ENCODE results near the gene TNIK. TPM values are rescaled to one million over a fixed set of nuclear protein-coding genes. Genes with fewer than 3 reads are reported as not detected.

TNIK gene
- polyA plus RNA-seq, 1 donor = 32.3 TPM

GRCh38 chr3:171145798-171146197 lies 314.4 kb downstream of the TNIK start:
- no peaks in the 10 kb centered on the region for H3K4me1 ChIP-seq (ENCODE audit: control insufficient read depth, insufficient read depth, low read length)
- no peak for DNase-seq
- H3K27ac ChIP-seq (ENCODE audit: low read length) = no peak overlapping the region
- H3K4me3 ChIP-seq (ENCODE audit: low read length) = no peak overlapping the region
- no peaks in the 10 kb centered on the region for H3K27me3 ChIP-seq (ENCODE audit: control insufficient read depth, insufficient read depth, low read length)
- no CpG with 5 or more reads among the region's 3 CpGs for WGBS (ENCODE audit: insufficient coverage, low lambda C conversion rate)
- no peaks in the 10 kb centered on the region for H3K9me3 ChIP-seq (ENCODE audit: control insufficient read depth, low read depth, low read length)
- peaks cover 11% of the 10 kb centered on the region for H3K36me3 ChIP-seq (ENCODE audit: control insufficient read depth, insufficient read depth, low read length)

GRCh38 chr3:171142985-171143384 lies 317.2 kb downstream of the TNIK start:
- no CpG with 5 or more reads among the region's 5 CpGs for WGBS (ENCODE audit: insufficient coverage, low lambda C conversion rate)

GRCh38 chr3:171140246-171140645 lies 320.0 kb downstream of the TNIK start:
- peaks cover 34% of the 10 kb centered on the region for H3K36me3 ChIP-seq (ENCODE audit: control insufficient read depth, insufficient read depth, low read length)
- no CpG with 5 or more reads among the region's 10 CpGs for WGBS (ENCODE audit: insufficient coverage, low lambda C conversion rate)

More at GRCh38 chr3:171142985-171143384, 317.2 kb downstream of the TNIK start:
- Histone ChIP-seq H3K4me1 (ENCODE audit: control insufficient read depth, insufficient read depth, low read length) (no peaks in the 10 kb centered on the region), H3K27ac (ENCODE audit: low read length) (no peak overlapping the region), H3K27me3 (ENCODE audit: control insufficient read depth, insufficient read depth, low read length) (no peaks in the 10 kb centered on the region), H3K36me3 (ENCODE audit: control insufficient read depth, insufficient read depth, low read length) (peaks cover 20% of the 10 kb centered on the region), H3K9me3 (ENCODE audit: control insufficient read depth, low read depth, low read length) (no peaks in the 10 kb centered on the region), H3K4me3 (ENCODE audit: low read length) (no peak overlapping the region)
- no peak for DNase-seq

GRCh38 chr3:171138027-171138426 lies 322.2 kb downstream of the TNIK start:
- Histone ChIP-seq H3K4me3 (ENCODE audit: low read length) (no peak overlapping the region), H3K9me3 (ENCODE audit: control insufficient read depth, low read depth, low read length) (no peaks in the 10 kb centered on the region), H3K36me3 (ENCODE audit: control insufficient read depth, insufficient read depth, low read length) (peaks cover 31% of the 10 kb centered on the region), H3K27ac (ENCODE audit: low read length) (no peak overlapping the region), H3K27me3 (ENCODE audit: control insufficient read depth, insufficient read depth, low read length) (no peaks in the 10 kb centered on the region), H3K4me1 (ENCODE audit: control insufficient read depth, insufficient read depth, low read length) (no peaks in the 10 kb centered on the region)
- WGBS (ENCODE audit: insufficient coverage, low lambda C conversion rate) = 100% methylated on average over 1 of the region's 2 CpGs
- no peak for DNase-seq

More at GRCh38 chr3:171140246-171140645, 320.0 kb downstream of the TNIK start:
- Histone ChIP-seq H3K4me3 (ENCODE audit: low read length) (no peak overlapping the region), H3K9me3 (ENCODE audit: control insufficient read depth, low read depth, low read length) (no peaks in the 10 kb centered on the region), H3K27ac (ENCODE audit: low read length) (no peak overlapping the region), H3K4me1 (ENCODE audit: control insufficient read depth, insufficient read depth, low read length) (no peaks in the 10 kb centered on the region), H3K27me3 (ENCODE audit: control insufficient read depth, insufficient read depth, low read length) (no peaks in the 10 kb centered on the region)
- DNase-seq = no peak

- no peaks in the 10 kb centered on the region for H3K9me3 ChIP-seq (ENCODE audit: control insufficient read depth, low read depth, low read length)
- H3K36me3 ChIP-seq (ENCODE audit: control insufficient read depth, insufficient read depth, low read length) = peaks cover 23% of the 10 kb centered on the region
- no peaks in the 10 kb centered on the region for H3K4me1 ChIP-seq (ENCODE audit: control insufficient read depth, insufficient read depth, low read length)
- no CpG with 5 or more reads among the region's 1 CpG for WGBS (ENCODE audit: insufficient coverage, low lambda C conversion rate)
- H3K4me3 ChIP-seq (ENCODE audit: low read length) = no peak overlapping the region
- H3K27me3 ChIP-seq (ENCODE audit: control insufficient read depth, insufficient read depth, low read length) = no peaks in the 10 kb centered on the region
- no peak overlapping the region for H3K27ac ChIP-seq (ENCODE audit: low read length)
- DNase-seq = no peak
Observed at GRCh38 chr3:171135549-171135948, 324.7 kb downstream of the TNIK start.

- Histone ChIP-seq H3K36me3 (ENCODE audit: control insufficient read depth, insufficient read depth, low read length) (peaks cover 15% of the 10 kb centered on the region), H3K9me3 (ENCODE audit: control insufficient read depth, low read depth, low read length) (no peaks in the 10 kb centered on the region), H3K4me1 (ENCODE audit: control insufficient read depth, insufficient read depth, low read length) (no peaks in the 10 kb centered on the region), H3K4me3 (ENCODE audit: low read length) (no peak overlapping the region), H3K27ac (ENCODE audit: low read length) (no peak overlapping the region), H3K27me3 (ENCODE audit: control insufficient read depth, insufficient read depth, low read length) (no peaks in the 10 kb centered on the region)
- WGBS (ENCODE audit: insufficient coverage, low lambda C conversion rate) = 92% methylated on average over 2 of the region's 5 CpGs
- no peak for DNase-seq
Observed at GRCh38 chr3:171133796-171134569, 326.2 kb downstream of the TNIK start.

- 90% methylated on average over 2 of the region's 5 CpGs for WGBS (ENCODE audit: insufficient coverage, low lambda C conversion rate)
- Histone ChIP-seq H3K9me3 (ENCODE audit: control insufficient read depth, low read depth, low read length) (no peaks in the 10 kb centered on the region), H3K27ac (ENCODE audit: low read length) (no peak overlapping the region), H3K4me1 (ENCODE audit: control insufficient read depth, insufficient read depth, low read length) (no peaks in the 10 kb centered on the region), H3K36me3 (ENCODE audit: control insufficient read depth, insufficient read depth, low read length) (peaks cover 15% of the 10 kb centered on the region), H3K27me3 (ENCODE audit: control insufficient read depth, insufficient read depth, low read length) (no peaks in the 10 kb centered on the region), H3K4me3 (ENCODE audit: low read length) (no peak overlapping the region)
- DNase-seq = no peak
Observed at GRCh38 chr3:171133337-171133736, 326.9 kb downstream of the TNIK start.

- H3K27me3 ChIP-seq (ENCODE audit: control insufficient read depth, insufficient read depth, low read length) = no peaks in the 10 kb centered on the region
- WGBS (ENCODE audit: insufficient coverage, low lambda C conversion rate) = 100% methylated on average over 1 of the region's 4 CpGs
- H3K27ac ChIP-seq (ENCODE audit: low read length) = no peak overlapping the region
- no peak overlapping the region for H3K4me3 ChIP-seq (ENCODE audit: low read length)
- no peaks in the 10 kb centered on the region for H3K9me3 ChIP-seq (ENCODE audit: control insufficient read depth, low read depth, low read length)
- peaks cover 12% of the 10 kb centered on the region for H3K36me3 ChIP-seq (ENCODE audit: control insufficient read depth, insufficient read depth, low read length)
- no peaks in the 10 kb centered on the region for H3K4me1 ChIP-seq (ENCODE audit: control insufficient read depth, insufficient read depth, low read length)
- peak; percentile 9 to 33 for DNase-seq
Observed at GRCh38 chr3:171132873-171133272, 327.3 kb downstream of the TNIK start.

- H3K27ac ChIP-seq (ENCODE audit: low read length) = peak overlapping the region; percentile 37
- no peaks in the 10 kb centered on the region for H3K36me3 ChIP-seq (ENCODE audit: control insufficient read depth, insufficient read depth, low read length)
- peak in 1 of 2 donors; percentile 23 for DNase-seq
- H3K4me3 ChIP-seq (ENCODE audit: low read length) = no peak overlapping the region
- no peaks in the 10 kb centered on the region for H3K9me3 ChIP-seq (ENCODE audit: control insufficient read depth, low read depth, low read length)
- H3K4me1 ChIP-seq (ENCODE audit: control insufficient read depth, insufficient read depth, low read length) = no peaks in the 10 kb centered on the region
- WGBS (ENCODE audit: insufficient coverage, low lambda C conversion rate) = no CpG with 5 or more reads among the region's 2 CpGs
- H3K27me3 ChIP-seq (ENCODE audit: control insufficient read depth, insufficient read depth, low read length) = no peaks in the 10 kb centered on the region
Observed at GRCh38 chr3:171129827-171130226, 330.4 kb downstream of the TNIK start.

GRCh38 chr3:171127611-171128010 lies 332.6 kb downstream of the TNIK start:
- H3K9me3 ChIP-seq (ENCODE audit: control insufficient read depth, low read depth, low read length) = no peaks in the 10 kb centered on the region
- 88% methylated on average over 1 of the region's 1 CpG for whole genome bisulfite sequencing (ENCODE audit: insufficient coverage, low lambda C conversion rate)
- H3K27me3 ChIP-seq (ENCODE audit: control insufficient read depth, insufficient read depth, low read length) = no peaks in the 10 kb centered on the region
- no peak for DNase-seq
- no peak overlapping the region for H3K27ac ChIP-seq (ENCODE audit: low read length)
- H3K4me1 ChIP-seq (ENCODE audit: control insufficient read depth, insufficient read depth, low read length) = no peaks in the 10 kb centered on the region
- no peaks in the 10 kb centered on the region for H3K36me3 ChIP-seq (ENCODE audit: control insufficient read depth, insufficient read depth, low read length)
- H3K4me3 ChIP-seq (ENCODE audit: low read length) = no peak overlapping the region

All from large intestine (tissue), 3 donors.